HUES48 (cell line): ENCODE measurements around the gene ACSF3.

ENCODE experiments used
- H3K27ac ChIP-seq: one replicate; pipeline ENCODE4 v1.7.0; 2013; ENCODE audit warnings: low read depth, low read length, inconsistent platforms
- H3K27me3 ChIP-seq: 2 replicates; pipeline ENCODE4 v1.6.1; 2013; ENCODE audit warnings: mild to moderate bottlenecking, low read length; ENCODE audit not compliant: control insufficient read depth, insufficient read depth
- H3K36me3 ChIP-seq: 2 replicates; pipeline ENCODE4 v1.6.1; 2013; ENCODE audit warnings: low read length; ENCODE audit not compliant: control insufficient read depth, insufficient read depth
- H3K4me1 ChIP-seq: 2 replicates; pipeline ENCODE4 v1.6.1; 2013; ENCODE audit warnings: mild to moderate bottlenecking, low read length; ENCODE audit not compliant: control insufficient read depth, insufficient read depth
- H3K4me3 ChIP-seq: 2 replicates; pipeline ENCODE4 v1.5.1; 2013; ENCODE audit warnings: mild to moderate bottlenecking, low read depth, low read length
- H3K9ac ChIP-seq: 2 replicates; pipeline ENCODE4 v1.6.1; 2013; ENCODE audit warnings: mild to moderate bottlenecking, low read depth, low read length, moderate library complexity
- H3K9me3 ChIP-seq: 2 replicates; pipeline ENCODE4 v1.6.1; 2013; ENCODE audit warnings: low read length; ENCODE audit not compliant: control insufficient read depth, insufficient read depth

ACSF3 gene

GRCh38 chr16:89121691-89122321, 28.2 kb downstream of the ACSF3 start:
- Histone ChIP-seq H3K9me3 (no peaks in the 10 kb centered on the region), H3K27ac (no peak overlapping the region), H3K36me3 (peaks cover 43% of the 10 kb centered on the region), H3K4me1 (no peaks in the 10 kb centered on the region), H3K4me3 (no peak overlapping the region), H3K9ac (no peak overlapping the region), H3K27me3 (no peaks in the 10 kb centered on the region)

DNA sequence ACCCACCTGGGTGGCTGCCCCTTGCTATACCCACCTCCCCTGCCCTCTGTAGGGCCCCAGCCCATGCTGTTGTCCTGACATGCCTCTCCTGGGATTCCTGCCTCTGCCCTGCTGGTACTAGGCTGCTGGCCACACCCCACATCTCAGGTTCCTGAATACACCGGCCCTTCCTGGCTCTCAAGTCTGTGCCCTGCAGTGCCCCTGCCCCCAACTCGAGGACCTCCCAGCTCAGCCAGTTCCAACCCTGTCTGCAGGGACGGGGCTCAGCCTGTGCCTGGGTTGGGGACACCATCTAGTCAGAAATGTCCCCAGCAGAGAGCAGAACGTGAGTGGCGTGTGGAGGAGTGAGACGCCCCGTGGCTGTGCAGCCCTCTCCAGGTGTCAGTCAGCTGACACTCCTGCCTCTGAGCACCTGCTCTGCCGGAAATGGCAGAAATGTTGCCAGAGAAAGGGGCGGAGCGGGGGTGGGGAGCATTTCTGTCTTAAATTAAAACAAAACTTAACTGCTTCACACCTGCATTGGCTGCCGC, 28.7 kb downstream of the ACSF3 start:
- Histone ChIP-seq H3K27me3 (no peaks in the 10 kb centered on the region), H3K36me3 (peaks cover 37% of the 10 kb centered on the region), H3K9ac (no peak overlapping the region), H3K9me3 (no peaks in the 10 kb centered on the region), H3K4me3 (no peak overlapping the region), H3K4me1 (no peaks in the 10 kb centered on the region), H3K27ac (no peak overlapping the region)

DNA sequence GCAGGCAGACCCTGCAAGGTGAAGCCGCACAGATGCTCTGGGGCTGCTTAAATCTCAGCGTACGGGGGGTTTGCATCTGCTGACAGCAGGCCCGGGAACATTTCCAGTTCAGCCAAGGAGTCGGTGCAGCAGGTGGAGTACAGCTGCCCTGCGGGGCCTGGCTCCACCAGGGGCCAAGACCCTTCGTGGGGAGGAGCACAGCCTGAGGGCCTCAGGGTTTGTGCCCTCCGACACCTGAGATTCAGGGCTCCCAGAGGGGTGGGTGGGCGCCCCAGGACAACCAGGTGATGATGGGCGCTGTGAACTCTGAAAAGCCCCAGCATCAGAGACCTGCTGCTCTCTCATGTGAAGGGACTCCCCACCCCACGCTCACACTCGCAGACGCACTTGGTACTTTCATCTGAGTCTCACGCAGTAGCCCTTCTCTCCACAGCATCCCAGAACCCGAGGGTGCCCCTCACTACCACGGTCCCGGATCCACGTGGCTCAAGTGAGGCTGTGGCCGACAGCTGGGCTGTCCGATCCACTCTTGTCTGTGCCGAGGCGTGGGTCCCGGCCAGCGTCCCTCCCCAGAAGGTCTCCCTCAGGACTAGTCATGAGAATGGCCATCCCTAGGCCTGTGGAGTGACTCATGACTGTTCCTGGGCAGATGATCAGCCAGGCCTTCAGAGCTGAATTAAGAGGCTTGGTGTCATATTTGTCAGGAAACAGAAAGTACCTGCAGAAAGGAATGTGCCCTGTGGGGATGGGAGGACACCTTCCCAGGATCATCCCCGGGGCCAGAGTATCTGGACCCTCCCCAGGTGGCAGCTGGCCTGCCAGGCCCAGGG, 29.6 kb downstream of the ACSF3 start:
- Histone ChIP-seq H3K27ac (no peak overlapping the region), H3K9me3 (no peaks in the 10 kb centered on the region)

GRCh38 chr16:89123831-89124100, 30.1 kb downstream of the ACSF3 start:
- no peaks in the 10 kb centered on the region for H3K9me3 ChIP-seq
- no peaks in the 10 kb centered on the region for H3K4me1 ChIP-seq
- no peaks in the 10 kb centered on the region for H3K27me3 ChIP-seq
- peaks cover 34% of the 10 kb centered on the region for H3K36me3 ChIP-seq
- no peak overlapping the region for H3K9ac ChIP-seq
- H3K4me3 ChIP-seq = no peak overlapping the region
- no peak overlapping the region for H3K27ac ChIP-seq

More for the DNA sequence above, 29.6 kb downstream of the ACSF3 start:
- H3K36me3 ChIP-seq = peaks cover 34% of the 10 kb centered on the region
- no peaks in the 10 kb centered on the region for H3K27me3 ChIP-seq
- no peak overlapping the region for H3K9ac ChIP-seq
- H3K4me3 ChIP-seq = no peak overlapping the region
- no peaks in the 10 kb centered on the region for H3K4me1 ChIP-seq

GRCh38 chr16:89129378-89129777, 35.7 kb downstream of the ACSF3 start:
- H3K9me3 ChIP-seq = no peaks in the 10 kb centered on the region; the same call in 1 of the 2 replicates
- H3K4me3 ChIP-seq = no peak overlapping the region
- H3K4me1 ChIP-seq = no peaks in the 10 kb centered on the region
- no peak overlapping the region for H3K27ac ChIP-seq
- H3K27me3 ChIP-seq = no peaks in the 10 kb centered on the region
- no peak overlapping the region for H3K9ac ChIP-seq
- peaks cover 16% of the 10 kb centered on the region for H3K36me3 ChIP-seq

- Histone ChIP-seq H3K4me1 (no peaks in the 10 kb centered on the region), H3K36me3 (peaks cover 16% of the 10 kb centered on the region), H3K9ac (no peak overlapping the region), H3K4me3 (no peak overlapping the region), H3K9me3 (no peaks in the 10 kb centered on the region; the same call in 1 of the 2 replicates), H3K27ac (no peak overlapping the region), H3K27me3 (no peaks in the 10 kb centered on the region)
These were observed 36.8 kb downstream of the ACSF3 start for GRCh38 chr16:89130448-89130847.

DNA sequence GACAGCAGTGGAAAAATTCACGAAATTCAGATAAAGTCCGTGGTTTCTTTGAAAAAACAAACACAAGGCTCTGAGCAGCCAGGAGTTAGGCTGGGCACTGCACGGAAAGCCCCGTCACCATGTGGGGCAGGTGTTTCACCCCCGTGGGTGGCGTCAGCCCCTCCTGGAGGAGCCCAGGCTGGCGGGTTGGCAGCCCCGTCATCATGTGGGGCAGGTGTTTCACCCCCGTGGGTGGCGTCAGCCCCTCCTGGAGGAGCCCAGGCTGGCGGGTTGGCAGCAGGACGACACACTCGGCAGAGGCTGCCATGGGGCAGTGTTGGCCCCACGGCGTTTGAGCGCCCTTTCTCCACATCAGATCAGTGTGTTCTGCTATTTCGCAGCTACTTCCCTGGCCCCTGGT, 38.1 kb downstream of the ACSF3 start:
- no peak overlapping the region for H3K4me3 ChIP-seq
- no peak overlapping the region for H3K27ac ChIP-seq
- no peaks in the 10 kb centered on the region for H3K4me1 ChIP-seq
- H3K9ac ChIP-seq = no peak overlapping the region
- no peaks in the 10 kb centered on the region for H3K27me3 ChIP-seq
- peaks cover 16% of the 10 kb centered on the region for H3K36me3 ChIP-seq
- no peaks in the 10 kb centered on the region; the same call in 1 of the 2 replicates for H3K9me3 ChIP-seq

- H3K4me3 ChIP-seq = no peak overlapping the region
- no peak overlapping the region for H3K27ac ChIP-seq
- H3K4me1 ChIP-seq = no peaks in the 10 kb centered on the region
- H3K9me3 ChIP-seq = no peaks in the 10 kb centered on the region; the same call in 1 of the 2 replicates
- peaks cover 16% of the 10 kb centered on the region for H3K36me3 ChIP-seq
- H3K27me3 ChIP-seq = no peaks in the 10 kb centered on the region
- no peak overlapping the region for H3K9ac ChIP-seq
These were observed 38.7 kb downstream of the ACSF3 start for GRCh38 chr16:89132194-89133005.

DNA sequence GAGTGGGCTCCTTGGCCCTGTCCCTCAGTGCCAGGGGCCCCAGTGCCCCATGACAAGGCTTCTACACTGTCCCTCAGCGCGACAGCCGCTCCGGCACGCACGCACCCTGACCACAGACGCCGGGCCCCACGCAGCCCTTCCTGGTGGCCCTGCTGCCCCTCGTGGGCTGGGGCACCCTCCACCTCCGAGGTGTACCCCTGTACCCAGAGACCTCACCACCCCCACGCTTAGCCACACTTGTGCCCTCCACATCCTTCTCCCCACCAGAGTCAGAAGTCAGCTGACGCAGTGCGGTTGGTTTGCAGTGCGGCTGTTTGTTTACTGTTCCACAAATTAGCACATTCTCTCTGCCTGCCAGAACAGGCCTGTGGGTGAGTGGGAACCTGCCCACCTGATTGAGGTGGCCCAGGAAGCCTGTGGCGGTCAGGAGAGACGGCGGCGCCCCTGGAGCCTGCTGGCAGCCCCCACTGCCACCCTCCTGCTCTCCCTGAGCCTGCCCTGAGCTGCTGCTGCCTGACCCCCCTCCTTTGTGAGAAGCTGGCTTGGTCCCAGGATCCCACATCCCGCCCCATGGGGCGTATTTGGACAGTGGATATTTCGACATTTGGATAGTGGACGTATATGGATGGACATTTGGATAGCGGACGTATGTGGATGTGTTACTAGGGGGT, 39.9 kb downstream of the ACSF3 start:
- H3K4me1 ChIP-seq = no peaks in the 10 kb centered on the region

GRCh38 chr16:89134269-89134668, 40.6 kb downstream of the ACSF3 start:
- no peaks in the 10 kb centered on the region for H3K27me3 ChIP-seq
- H3K9ac ChIP-seq = no peak overlapping the region
- H3K36me3 ChIP-seq = peaks cover 15% of the 10 kb centered on the region
- H3K27ac ChIP-seq = no peak overlapping the region
- no peaks in the 10 kb centered on the region for H3K4me1 ChIP-seq
- no peak overlapping the region for H3K4me3 ChIP-seq
- H3K9me3 ChIP-seq = no peaks in the 10 kb centered on the region; the same call in 1 of the 2 replicates

More for the DNA sequence above, 39.9 kb downstream of the ACSF3 start:
- no peak overlapping the region for H3K9ac ChIP-seq
- H3K36me3 ChIP-seq = peaks cover 17% of the 10 kb centered on the region
- H3K27me3 ChIP-seq = no peaks in the 10 kb centered on the region
- H3K27ac ChIP-seq = no peak overlapping the region
- no peak overlapping the region for H3K4me3 ChIP-seq
- H3K9me3 ChIP-seq = no peaks in the 10 kb centered on the region; the same call in 1 of the 2 replicates
